ENCODE data around the gene RAB11A.

DNA sequence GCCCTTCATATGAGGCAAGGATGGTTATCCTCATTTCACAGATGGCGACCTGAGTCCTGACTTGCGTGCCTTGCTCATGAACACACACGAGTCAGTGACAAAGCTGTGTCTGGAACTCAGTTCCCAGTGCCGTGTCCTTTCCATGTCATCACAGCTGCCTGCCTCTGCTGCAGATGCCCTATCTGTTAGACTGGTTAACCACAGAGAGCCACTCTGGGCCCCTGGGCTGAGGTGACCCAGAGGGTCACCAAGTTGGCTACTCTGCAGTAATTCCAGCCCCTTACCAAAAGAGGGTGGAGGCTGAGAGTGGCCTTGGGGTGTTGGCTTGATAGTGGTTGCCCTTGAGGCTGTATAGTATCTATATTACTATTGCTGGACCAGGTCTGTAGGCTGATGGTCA, 41.0 kb downstream of the RAB11A start:
- TF ChIP-seq EP300 (IDR thresholded peaks at IDR 0.05): no peak
- TF ChIP-seq CTCF (IDR thresholded peaks at IDR 0.05): no peak
